ENCODE data around the gene ABLIM3. TPM values are rescaled to one million over a fixed set of nuclear protein-coding genes. Genes with fewer than 3 reads are reported as not detected.

Gene ABLIM3
- 23.1 and 42.5 TPM in 2 replicates for total RNA-seq

GRCh38 chr5:149141224-149141956 lies at the start of gene ABLIM3:
Gene ABLIM3 (plus strand): TSS chr5:149141493. CDS start chr5:149142096, 603 bp downstream.

GRCh38 chr5:149271716-149272563 lies 130.6 kb downstream of the ABLIM3 start, which contains the start of gene AFAP1L1:
Gene AFAP1L1 (plus strand): TSS chr5:149271859. CDS start chr5:149271969, 110 bp downstream.

Other genes starting within 250 kb of the ABLIM3 start
- 1.5 and 3.3 TPM in 2 replicates for gene SH3TC2, start 78.4 kb upstream of the ABLIM3 start, total RNA-seq
- gene AFAP1L1, start 130.4 kb downstream of the ABLIM3 start, total RNA-seq, result 5.1 TPM in 2 replicates
- gene GRPEL2, start 204.0 kb downstream of the ABLIM3 start, total RNA-seq, result 15.9 and 17.7 TPM in 2 replicates
- gene PCYOX1L, start 216.6 kb downstream of the ABLIM3 start, total RNA-seq, result 5.2 and 7.4 TPM in 2 replicates
- not detected in 2 replicates for gene IL17B, start 237.8 kb downstream of the ABLIM3 start, total RNA-seq